Ishikawa (cell line): ENCODE measurements around the gene DPH1.

Experiments
- CEBPB ChIP-seq: IDR thresholded peaks from 2 replicates; pipeline ENCODE4 v1.6.1; 2012
- CREB1 ChIP-seq: IDR thresholded peaks from 2 replicates; pipeline ENCODE4 v1.6.1; 2012; ENCODE audit warnings: low read depth
- EGR1 ChIP-seq: IDR thresholded peaks from 2 replicates; pipeline ENCODE4 v1.6.1; 2012
- EP300 ChIP-seq: IDR thresholded peaks from 2 replicates; pipeline ENCODE4 v1.6.1; 2012; ENCODE audit warnings: borderline replicate concordance
- FOXM1 ChIP-seq: IDR thresholded peaks from 2 replicates; pipeline ENCODE4 v1.6.1; 2012; ENCODE audit warnings: low read depth, borderline replicate concordance
- NFIC ChIP-seq: IDR thresholded peaks from 2 replicates; pipeline ENCODE4 v1.6.1; 2012
- RAD21 ChIP-seq: IDR thresholded peaks from 2 replicates; pipeline ENCODE4 v1.6.1; 2012; ENCODE audit warnings: low read depth
- TAF1 ChIP-seq: IDR thresholded peaks from 2 replicates; pipeline ENCODE4 v1.6.1; 2012; ENCODE audit warnings: low read depth, mild to moderate bottlenecking
- TCF12 ChIP-seq: IDR thresholded peaks from 2 replicates; pipeline ENCODE4 v1.6.1; 2012; ENCODE audit warnings: low read depth
- TEAD4 ChIP-seq: IDR thresholded peaks from 2 replicates; pipeline ENCODE4 v1.6.1; 2012
- YY1 ChIP-seq: IDR thresholded peaks from 2 replicates; pipeline ENCODE4 v1.6.1; 2012; ENCODE audit warnings: low read depth
- ZBTB7A ChIP-seq: IDR thresholded peaks from 2 replicates; pipeline ENCODE4 v1.6.1; 2012; ENCODE audit warnings: low read depth
- TF ChIP-seq, protein P1 (sequence below): IDR thresholded peaks from 2 replicates; pipeline ENCODE4 v1.6.1; 2012
- TF ChIP-seq, protein P2 (sequence below): IDR thresholded peaks from 2 replicates; pipeline ENCODE4 v1.6.1; 2012
- TF ChIP-seq, protein P3 (sequence below): IDR thresholded peaks from 2 replicates; pipeline ENCODE4 v1.6.1; 2012; ENCODE audit warnings: low read depth, mild to moderate bottlenecking

The DPH1 gene

DNA sequence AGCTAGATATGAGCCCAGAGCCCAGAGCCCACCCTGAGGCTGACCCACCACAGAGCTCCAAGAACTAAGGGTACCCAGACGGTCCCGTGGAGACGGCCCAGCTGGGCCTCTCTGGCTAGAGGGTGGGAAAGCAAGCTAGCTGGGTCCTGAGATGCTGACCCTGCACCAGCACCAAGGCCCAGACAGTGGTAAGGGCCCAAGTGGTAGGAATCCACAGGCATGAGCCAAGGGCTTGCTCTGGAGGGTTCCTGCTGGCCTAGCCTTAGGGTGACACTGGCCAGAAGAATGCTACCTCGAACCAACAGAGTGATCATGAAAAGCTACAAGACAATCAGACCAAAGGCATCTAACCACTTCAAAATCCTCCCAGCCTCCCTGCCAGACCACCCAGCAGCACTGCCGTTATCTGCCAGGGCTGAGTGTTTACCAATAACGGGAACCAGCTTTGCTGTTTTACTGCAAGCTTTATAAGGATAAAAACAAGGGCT is 38.1 kb downstream of the DPH1 start:
- no peak for TF ChIP-seq CEBPB
- no peak for TF ChIP-seq TCF12
- TF ChIP-seq ZBTB7A = no peak
- no peak for TF ChIP-seq CREB1
- no peak for TF ChIP-seq TAF1
- TF ChIP-seq TEAD4 = no peak
- TF ChIP-seq, protein P1, sequence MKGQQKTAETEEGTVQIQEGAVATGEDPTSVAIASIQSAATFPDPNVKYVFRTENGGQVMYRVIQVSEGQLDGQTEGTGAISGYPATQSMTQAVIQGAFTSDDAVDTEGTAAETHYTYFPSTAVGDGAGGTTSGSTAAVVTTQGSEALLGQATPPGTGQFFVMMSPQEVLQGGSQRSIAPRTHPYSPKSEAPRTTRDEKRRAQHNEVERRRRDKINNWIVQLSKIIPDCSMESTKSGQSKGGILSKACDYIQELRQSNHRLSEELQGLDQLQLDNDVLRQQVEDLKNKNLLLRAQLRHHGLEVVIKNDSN = no peak
- TF ChIP-seq EP300 = no peak
- TF ChIP-seq YY1 = no peak

DNA sequence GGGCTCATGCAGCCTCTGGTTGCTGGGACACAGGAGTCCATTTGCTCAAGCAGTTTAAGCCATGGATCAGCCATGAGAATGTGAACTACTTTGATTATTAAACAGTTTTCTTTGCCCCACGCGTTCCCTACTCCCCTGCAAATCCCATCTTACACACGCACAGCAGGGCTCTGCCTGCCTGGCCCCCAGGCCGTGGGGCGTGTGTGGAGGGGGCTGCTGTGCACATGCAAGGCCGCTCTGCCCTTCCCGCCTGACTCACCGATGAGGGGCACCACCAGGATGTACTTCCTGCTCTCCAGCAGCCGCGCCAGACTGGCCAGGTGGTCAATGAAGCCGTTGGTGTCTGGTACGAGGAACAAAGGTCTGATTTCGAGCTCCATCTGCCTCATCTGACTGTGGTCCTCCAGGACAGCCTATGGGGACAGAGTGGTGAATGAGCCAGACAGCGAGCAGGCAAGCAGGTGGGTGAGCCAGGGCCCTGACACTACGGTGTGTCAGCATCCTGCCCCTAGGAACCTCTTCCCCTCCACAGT is 38.6 kb downstream of the DPH1 start:
- TF ChIP-seq CEBPB = no peak
- TF ChIP-seq, protein P2, sequence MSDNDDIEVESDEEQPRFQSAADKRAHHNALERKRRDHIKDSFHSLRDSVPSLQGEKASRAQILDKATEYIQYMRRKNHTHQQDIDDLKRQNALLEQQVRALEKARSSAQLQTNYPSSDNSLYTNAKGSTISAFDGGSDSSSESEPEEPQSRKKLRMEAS = no peak
- TF ChIP-seq EP300 = no peak
- no peak for TF ChIP-seq TCF12
- no peak for TF ChIP-seq FOXM1
- TF ChIP-seq, protein P3, sequence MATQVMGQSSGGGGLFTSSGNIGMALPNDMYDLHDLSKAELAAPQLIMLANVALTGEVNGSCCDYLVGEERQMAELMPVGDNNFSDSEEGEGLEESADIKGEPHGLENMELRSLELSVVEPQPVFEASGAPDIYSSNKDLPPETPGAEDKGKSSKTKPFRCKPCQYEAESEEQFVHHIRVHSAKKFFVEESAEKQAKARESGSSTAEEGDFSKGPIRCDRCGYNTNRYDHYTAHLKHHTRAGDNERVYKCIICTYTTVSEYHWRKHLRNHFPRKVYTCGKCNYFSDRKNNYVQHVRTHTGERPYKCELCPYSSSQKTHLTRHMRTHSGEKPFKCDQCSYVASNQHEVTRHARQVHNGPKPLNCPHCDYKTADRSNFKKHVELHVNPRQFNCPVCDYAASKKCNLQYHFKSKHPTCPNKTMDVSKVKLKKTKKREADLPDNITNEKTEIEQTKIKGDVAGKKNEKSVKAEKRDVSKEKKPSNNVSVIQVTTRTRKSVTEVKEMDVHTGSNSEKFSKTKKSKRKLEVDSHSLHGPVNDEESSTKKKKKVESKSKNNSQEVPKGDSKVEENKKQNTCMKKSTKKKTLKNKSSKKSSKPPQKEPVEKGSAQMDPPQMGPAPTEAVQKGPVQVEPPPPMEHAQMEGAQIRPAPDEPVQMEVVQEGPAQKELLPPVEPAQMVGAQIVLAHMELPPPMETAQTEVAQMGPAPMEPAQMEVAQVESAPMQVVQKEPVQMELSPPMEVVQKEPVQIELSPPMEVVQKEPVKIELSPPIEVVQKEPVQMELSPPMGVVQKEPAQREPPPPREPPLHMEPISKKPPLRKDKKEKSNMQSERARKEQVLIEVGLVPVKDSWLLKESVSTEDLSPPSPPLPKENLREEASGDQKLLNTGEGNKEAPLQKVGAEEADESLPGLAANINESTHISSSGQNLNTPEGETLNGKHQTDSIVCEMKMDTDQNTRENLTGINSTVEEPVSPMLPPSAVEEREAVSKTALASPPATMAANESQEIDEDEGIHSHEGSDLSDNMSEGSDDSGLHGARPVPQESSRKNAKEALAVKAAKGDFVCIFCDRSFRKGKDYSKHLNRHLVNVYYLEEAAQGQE = no peak
- no peak for TF ChIP-seq TEAD4
- TF ChIP-seq EGR1 = no peak
- TF ChIP-seq RAD21 = no peak

DNA sequence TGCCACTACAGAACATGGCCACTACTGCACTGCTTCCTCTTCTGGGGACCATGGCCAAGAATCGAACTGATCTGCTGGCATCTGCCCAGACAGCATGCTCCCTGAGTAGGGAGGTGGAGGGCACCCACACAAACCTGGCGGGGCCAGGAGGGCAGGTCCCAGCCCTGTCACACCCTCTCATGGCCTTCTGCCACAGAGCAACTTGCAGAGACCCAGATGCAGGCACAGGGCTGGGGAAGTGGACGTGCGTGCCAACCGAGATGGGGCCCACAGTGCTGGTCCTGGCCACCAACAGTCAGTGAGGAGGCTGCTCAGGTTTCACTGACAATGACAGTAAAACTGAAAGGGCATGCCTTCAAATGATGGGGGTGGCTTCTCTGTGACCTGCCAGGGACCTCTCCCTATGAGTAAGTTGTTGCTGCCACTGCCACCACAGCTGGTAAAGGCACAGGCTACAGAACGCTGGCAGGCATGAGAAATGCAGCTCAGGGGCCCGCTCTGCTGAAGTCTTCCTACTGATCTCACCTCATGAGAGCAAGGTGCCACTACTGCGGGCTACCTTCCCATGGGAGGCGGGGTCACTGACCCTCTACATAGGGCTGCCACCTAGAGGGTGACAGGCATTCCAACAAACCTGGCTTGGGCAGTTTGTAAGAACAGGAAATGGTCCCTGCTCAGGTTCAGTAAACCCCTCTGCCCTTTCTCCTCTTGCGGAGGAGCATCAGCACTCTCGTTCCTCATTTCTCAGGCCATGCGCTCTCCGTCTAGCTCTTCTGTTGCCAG is 40.5 kb downstream of the DPH1 start:
- TF ChIP-seq TEAD4 (0 out of 2 replicates have a peak, but pooled peaks have one; percentile 26), YY1 (no peak), RAD21 (peak; percentile 48), NFIC (peak; percentile 50), EP300 (no peak; the same call in 1 of the 2 replicates)

DNA sequence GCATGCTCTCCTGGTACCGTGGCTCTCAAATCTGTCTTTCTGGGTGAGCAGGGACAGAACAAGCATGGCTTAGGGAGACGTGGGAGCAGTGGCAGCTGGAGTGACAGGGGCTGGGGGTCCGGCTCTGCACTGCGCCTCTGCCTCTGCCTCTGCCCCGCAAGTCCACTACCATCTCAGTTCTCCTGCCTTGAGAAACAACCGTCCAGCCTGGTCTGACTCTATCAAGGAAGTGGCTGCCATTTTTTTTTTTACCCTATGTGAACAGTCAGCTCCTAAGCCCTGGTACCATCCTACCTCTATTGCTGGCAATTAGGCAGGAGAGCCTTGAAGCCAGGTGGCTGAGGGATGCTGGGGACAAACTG is 41.1 kb downstream of the DPH1 start:
- no peak for TF ChIP-seq TEAD4
- no peak for TF ChIP-seq CREB1
- TF ChIP-seq EP300 = no peak
- TF ChIP-seq, protein P1 = no peak
- no peak for TF ChIP-seq CEBPB
- TF ChIP-seq RAD21 = no peak
- TF ChIP-seq, protein P3 = no peak
- no peak for TF ChIP-seq ZBTB7A
- TF ChIP-seq TAF1 = no peak
- TF ChIP-seq YY1 = no peak
- no peak for TF ChIP-seq TCF12
- no peak for TF ChIP-seq FOXM1
- TF ChIP-seq NFIC = no peak
- TF ChIP-seq, protein P2 = no peak

DNA sequence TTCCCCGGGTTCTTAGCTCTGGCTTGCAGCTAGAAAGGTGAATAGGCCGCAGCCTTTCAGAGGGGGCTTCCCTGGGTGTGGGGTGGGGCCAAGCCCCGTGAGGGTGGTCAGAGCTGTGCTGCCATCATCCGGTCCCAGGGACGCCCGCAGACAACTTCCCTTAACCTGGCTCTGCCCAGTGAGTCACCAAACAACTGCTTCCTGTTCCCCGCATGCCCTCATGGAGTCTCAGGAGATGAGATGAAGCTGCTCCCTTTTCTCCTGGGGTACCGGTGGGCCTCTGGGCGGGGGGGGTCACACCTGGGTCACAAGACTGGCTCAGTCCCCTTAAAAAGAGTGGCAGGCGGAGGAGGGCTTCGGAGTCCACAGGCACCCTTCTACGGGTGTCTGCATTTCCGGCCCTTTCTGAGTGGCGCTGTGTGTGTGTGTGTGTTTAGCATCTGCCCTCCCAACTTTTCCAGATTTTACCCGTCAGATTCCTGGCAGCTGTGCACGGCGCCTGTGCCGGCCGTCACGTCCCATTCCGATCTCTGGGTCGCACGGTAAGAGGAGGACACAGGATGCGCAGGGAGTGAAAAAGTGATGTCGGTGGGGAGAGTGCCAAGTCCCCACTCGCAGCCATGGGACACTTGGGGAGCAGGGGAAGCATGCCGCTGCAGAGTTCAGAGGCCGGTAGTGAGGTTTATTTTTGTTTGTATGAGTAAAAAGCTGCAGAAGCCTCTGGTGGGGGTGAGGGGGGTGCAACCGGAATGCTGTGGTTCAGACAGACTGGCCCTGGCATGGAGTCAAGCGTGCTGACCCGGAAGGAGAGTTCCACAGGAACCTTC is 41.7 kb downstream of the DPH1 start:
- TF ChIP-seq, protein P1 = no peak
- TF ChIP-seq FOXM1 (no peak), CEBPB (no peak), TEAD4 (no peak), ZBTB7A (no peak), EP300 (no peak), NFIC (no peak), TAF1 (no peak), TCF12 (no peak), RAD21 (no peak), YY1 (no peak), CREB1 (no peak)
- TF ChIP-seq, protein P2 = no peak
- TF ChIP-seq, protein P3 = no peak
